ENCODE measurements around the gene EVL.

Gene EVL

GRCh38 chr14:100081997-100082625 lies 16.9 kb downstream of the EVL start:
- DNase-seq (ENCODE audit: extremely low read depth in 1 of 2, low read depth in 1 of 2): no peak

- no peak for DNase-seq (ENCODE audit: extremely low read depth in 1 of 2, low read depth in 1 of 2)
Measured at GRCh38 chr14:100082723-100083122, 17.5 kb downstream of the EVL start.

- DNase-seq (ENCODE audit: extremely low read depth in 1 of 2, low read depth in 1 of 2): no peak
Measured at GRCh38 chr14:100083706-100084105, 18.5 kb downstream of the EVL start.

GRCh38 chr14:100084591-100084990 lies 19.4 kb downstream of the EVL start:
- DNase-seq (ENCODE audit: extremely low read depth in 1 of 2, low read depth in 1 of 2): no peak

- DNase-seq (ENCODE audit: extremely low read depth in 1 of 2, low read depth in 1 of 2): no peak
Measured at GRCh38 chr14:100085462-100085861, 20.2 kb downstream of the EVL start.

- DNase-seq (ENCODE audit: extremely low read depth in 1 of 2, low read depth in 1 of 2): no peak
Measured at GRCh38 chr14:100086361-100086760, 21.1 kb downstream of the EVL start.

- DNase-seq (ENCODE audit: extremely low read depth in 1 of 2, low read depth in 1 of 2): no peak
Measured at GRCh38 chr14:100088226-100088625, 23.0 kb downstream of the EVL start.

- no peak for DNase-seq (ENCODE audit: extremely low read depth in 1 of 2, low read depth in 1 of 2)
Measured at GRCh38 chr14:100091386-100091785, 26.2 kb downstream of the EVL start.

GRCh38 chr14:100092832-100093231 lies 27.6 kb downstream of the EVL start:
- DNase-seq (ENCODE audit: extremely low read depth in 1 of 2, low read depth in 1 of 2): no peak

- no peak for DNase-seq (ENCODE audit: extremely low read depth in 1 of 2, low read depth in 1 of 2)
Measured at GRCh38 chr14:100093319-100093718, 28.1 kb downstream of the EVL start.

- DNase-seq (ENCODE audit: extremely low read depth in 1 of 2, low read depth in 1 of 2): no peak
Measured at GRCh38 chr14:100096656-100097055, 31.4 kb downstream of the EVL start.

- DNase-seq (ENCODE audit: extremely low read depth in 1 of 2, low read depth in 1 of 2): no peak
Measured at GRCh38 chr14:100098171-100098570, 32.9 kb downstream of the EVL start.

- no peak for DNase-seq (ENCODE audit: extremely low read depth in 1 of 2, low read depth in 1 of 2)
Measured at GRCh38 chr14:100100032-100100703, 34.9 kb downstream of the EVL start.

- no peak for DNase-seq (ENCODE audit: extremely low read depth in 1 of 2, low read depth in 1 of 2)
Measured at GRCh38 chr14:100102156-100102785, 37.0 kb downstream of the EVL start.

- DNase-seq (ENCODE audit: extremely low read depth in 1 of 2, low read depth in 1 of 2): no peak
Measured at GRCh38 chr14:100103250-100104005, 38.2 kb downstream of the EVL start.

GRCh38 chr14:100104006-100104352 lies 38.8 kb downstream of the EVL start:
- DNase-seq (ENCODE audit: extremely low read depth in 1 of 2, low read depth in 1 of 2): no peak

- no peak for DNase-seq (ENCODE audit: extremely low read depth in 1 of 2, low read depth in 1 of 2)
Measured at GRCh38 chr14:100104523-100105300, 39.5 kb downstream of the EVL start.

GRCh38 chr14:100105357-100106169 lies 40.3 kb downstream of the EVL start:
- DNase-seq (ENCODE audit: extremely low read depth in 1 of 2, low read depth in 1 of 2): no peak

GRCh38 chr14:100106250-100107112 lies 41.3 kb downstream of the EVL start:
- peak in 1 of 2 donors; percentile 37 for DNase-seq (ENCODE audit: extremely low read depth in 1 of 2, low read depth in 1 of 2)
